GM18858 (cell line): ENCODE measurements around the gene TPPP2.

Experiments
- ATAC-seq: cut with Tn5 transposase; IDR thresholded peaks from one replicate; pipeline ENCODE4 v1.9.1; 2021; ENCODE audit not compliant: unreplicated experiment

Gene TPPP2

DNA sequence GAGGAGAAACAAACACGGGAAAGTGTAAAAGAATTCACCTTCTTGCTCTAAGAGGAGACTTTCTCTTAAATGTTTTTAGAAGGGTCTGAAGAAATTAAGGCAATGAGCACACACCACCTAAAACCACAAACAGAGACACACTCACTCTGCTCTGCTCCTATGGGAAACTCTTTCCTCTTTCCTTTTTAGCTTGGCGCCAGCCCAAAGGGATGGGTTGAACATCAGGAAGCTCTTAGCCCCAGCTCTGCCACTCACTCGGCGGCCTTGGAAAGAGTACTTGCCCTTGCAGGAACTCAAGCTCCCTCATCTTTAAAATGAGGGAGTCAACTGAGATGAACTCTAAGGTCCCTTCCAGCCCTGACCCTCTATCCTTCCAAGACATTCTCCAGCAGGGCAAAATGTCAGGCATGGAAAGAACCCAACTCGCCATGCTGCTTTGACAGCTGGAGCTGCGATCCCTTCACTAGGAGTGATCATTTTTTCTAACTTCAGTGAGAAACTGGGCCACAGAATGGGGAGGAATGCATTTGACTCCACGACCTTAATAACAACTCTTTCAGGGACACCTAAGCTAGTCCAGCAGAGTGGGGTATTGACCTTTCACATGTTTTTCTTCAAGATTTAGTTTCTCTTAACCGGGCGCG is 26.6 kb downstream of the TPPP2 start:
- no peak for ATAC-seq

DNA sequence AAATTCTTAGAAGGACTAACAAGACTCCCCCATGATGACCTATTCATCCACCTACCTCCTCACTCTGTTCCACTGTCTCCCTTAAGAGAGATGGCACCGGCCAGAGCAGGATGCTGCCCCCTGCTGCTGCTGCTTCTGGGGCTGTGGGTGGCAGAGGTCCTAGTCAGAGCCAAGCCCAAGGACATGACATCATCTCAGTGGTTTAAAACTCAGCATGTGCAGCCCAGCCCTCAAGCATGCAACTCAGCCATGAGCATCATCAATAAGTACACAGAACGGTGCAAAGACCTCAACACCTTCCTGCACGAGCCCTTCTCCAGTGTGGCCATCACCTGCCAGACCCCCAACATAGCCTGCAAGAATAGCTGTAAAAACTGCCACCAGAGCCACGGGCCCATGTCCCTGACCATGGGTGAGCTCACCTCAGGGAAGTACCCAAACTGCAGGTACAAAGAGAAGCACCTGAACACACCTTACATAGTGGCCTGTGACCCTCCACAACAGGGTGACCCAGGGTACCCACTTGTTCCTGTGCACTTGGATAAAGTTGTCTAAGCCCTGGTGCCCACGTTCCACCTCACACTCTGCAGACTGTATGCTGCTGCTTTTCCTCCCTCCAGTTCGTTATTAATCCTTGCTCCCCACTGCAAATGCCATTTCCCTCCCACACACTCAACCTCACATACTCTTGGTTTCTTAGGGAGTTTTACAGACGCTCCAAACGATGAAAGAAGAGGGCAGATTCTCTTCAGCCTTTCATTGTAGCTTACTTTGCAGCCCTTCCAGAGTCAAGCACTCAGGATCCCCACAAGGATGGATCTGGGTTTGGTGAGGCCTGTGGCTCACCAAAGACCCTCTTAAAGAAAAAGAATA is 28.0 kb downstream of the TPPP2 start, which contains the start of gene RNASE8:
RNASE8 (plus strand) TSS at position 20 of the 873 bp plus-strand sequence; CDS start at position 91, 71 bp downstream.
- ATAC-seq = no peak

DNA sequence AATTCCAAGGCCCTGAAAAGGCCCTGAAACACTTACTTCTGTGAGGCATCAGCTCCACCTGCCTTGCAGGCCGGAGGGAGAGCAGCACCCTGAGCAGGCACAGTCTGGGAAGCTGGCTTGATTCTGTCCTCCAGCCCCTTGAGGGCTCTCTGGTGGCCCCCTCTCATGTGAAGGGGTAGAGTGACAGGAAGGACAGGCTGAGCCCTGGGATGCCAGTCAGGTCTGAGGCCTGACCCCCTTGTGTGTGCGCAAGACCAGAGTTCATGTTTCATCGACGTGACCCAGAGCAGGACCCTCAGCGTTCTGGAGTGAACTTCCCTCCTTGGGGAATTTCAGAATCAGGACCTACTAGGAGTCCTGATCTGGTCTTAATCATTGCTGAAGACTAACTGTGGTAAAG is 28.9 kb downstream of the TPPP2 start:
- ATAC-seq = no peak

DNA sequence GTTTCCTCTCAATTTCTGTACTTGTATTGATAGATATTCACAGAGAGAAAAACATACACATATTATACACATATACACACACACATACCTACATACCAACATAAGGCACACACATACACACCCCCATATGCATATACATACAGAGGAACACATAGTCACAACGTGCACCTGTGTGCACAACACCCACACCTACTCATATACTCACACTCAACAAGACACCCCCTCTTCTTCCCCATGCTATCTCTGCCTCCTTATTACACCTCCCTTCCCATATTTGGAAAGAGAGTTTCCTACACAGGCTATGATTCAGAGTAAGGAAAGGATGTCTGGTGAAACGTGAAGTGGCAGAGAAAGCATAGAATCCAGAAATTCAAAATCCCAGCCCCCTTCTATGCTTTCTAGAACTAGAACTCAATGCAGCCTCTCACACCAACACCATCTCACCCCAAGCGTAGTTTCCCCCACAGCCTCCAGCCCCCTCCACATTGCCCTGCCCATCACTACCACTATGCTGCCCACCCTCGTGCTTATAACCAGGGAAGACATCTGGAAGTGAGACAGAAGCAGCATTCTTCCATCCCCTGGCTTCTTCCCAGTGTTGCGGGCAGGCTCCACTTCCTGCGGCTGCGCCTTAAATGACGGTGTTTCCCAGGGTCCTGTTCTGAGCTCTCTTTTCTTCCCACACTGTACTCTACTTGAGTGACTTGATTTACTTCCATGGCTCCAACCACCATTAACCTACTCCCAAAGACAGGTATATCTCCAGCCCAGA is 30.0 kb downstream of the TPPP2 start:
- ATAC-seq = no peak

DNA sequence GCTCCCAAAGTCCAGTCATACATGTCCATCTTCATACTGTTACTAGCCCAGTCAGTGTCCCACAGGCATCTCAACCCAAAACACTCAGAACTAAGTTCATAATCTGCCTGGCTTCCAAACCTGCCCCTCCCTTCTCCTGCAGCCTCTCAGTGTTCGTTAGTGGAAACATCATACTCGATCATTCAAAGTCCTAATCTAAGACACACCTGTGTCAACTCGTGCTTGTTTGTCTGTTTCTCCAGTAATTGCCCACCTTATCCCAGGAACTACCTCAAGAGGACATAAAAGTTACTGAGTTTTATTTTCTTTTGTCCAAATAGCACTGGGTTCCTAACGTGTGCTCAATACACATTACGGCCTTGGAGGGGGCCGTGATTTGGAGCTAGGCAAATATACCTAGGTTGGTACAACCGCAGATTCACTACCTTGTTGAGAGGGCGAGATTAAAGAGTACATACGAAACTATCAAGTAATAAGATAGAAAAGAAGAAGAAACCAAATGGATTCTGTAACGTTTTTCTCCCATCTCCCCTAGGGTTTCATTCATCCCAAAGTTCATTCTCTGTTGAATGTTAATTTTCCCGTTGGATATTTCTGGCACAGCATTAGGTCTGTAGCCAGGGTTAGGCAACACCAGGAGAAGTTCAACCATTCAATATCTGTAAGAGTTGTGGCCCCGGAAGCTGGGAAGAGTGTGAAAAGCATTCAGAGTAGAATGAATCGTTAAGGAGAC is 30.8 kb downstream of the TPPP2 start:
- ATAC-seq = no peak

DNA sequence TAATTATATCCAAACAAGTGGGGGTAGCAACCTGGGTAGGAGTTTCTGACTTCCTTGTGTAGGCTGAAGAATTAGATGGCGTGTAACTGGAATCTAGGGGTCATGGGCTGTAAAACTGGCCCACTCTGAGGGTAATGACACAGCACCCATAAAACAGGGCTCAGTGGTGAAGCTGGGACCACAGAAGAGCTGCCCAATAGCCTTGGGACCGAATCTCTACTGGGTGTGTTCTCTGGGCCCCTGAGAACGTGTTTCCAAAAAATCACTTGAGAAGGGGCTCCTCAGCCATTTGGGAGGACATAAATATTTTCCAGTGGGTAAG is 31.3 kb downstream of the TPPP2 start:
- no peak for ATAC-seq

DNA sequence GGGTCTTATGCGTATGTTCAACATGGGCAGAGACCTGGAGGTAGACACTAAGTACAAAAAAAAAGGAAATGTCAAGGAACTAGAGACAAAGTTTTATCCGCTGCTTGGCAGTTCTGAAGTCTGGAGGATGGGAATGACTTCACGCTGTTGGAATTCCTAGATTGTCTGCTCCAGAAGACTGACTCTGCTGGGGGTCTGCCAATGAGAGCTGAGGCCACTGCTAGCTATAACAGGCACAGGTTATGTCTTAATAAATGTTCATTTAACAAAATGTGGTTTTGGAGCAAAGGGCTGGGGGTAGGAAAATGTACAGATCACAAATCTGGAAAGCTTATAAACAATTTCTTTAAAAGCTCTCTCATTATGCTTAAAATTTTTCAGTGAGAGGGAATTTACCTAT is 33.5 kb downstream of the TPPP2 start:
- no peak for ATAC-seq

DNA sequence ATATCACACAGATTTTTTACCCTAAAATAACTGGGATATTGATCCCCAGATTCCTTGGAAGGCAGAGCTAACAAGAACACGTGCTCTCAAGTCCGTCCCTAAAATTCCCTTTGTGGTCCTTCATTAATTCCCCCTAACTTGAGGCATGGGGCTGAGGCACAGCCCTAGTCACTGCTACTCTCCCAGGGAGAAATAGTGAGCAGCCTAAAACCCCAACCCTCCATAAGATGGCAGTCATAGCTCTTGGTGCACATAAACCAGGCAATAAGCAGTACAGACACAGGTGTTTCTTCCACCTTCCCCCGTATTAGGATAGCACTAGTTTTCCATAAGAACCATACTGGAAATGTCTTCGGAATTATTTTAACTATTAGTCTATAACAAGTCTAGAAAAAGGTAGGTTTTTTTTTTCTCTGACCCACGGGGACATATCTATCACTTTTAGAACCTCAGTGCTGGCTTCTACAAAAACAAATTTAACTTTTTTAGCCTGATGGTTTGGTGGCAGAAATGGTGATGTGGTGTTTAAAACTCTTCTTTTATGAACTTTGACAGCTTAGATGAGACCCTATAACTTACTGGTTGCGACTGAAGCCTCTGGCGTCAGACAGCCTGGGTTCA is 37.0 kb downstream of the TPPP2 start:
- ATAC-seq = no peak

DNA sequence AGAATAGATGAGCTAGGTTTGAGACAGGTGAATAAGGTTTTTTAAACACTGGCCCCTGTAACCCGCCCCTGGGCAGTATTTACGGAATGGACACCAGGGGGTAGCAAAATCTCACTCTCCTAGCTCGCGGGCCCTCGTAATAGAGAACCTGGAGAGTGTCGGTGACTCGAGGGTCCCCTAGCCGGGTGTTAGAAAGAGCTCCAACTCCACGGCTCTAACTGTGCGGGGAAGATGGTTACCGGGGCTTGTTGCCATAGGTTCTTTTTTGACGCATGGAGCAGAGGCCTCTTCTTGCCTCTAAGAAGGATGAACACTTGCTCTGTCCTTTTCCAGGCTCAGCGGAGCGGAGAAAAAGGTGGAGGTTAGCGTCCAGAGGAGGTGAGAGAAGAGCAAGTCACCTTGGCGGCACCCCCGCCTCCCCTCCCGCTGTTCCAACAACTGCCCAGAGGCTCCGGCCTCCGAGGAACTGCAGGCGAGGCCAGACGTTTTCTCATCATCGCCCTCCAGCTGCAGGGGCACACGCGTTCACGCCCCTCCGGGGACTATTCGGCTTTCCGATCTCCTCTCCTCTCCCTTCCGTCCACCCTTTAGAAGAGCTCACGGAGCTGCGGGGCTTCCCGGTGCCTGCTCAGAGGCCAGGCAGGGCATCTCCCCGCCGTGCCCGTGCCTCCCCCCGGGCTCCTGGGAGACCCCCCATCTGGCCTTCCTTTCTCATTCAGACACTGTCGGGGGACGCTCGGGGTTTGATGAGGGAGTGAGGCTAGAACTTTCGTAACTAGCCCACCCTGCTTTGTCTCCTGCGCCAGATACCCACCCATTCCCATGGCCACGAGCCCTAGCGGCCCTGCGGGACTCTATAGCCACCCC is 38.7 kb downstream of the TPPP2 start:
- no peak for ATAC-seq

DNA sequence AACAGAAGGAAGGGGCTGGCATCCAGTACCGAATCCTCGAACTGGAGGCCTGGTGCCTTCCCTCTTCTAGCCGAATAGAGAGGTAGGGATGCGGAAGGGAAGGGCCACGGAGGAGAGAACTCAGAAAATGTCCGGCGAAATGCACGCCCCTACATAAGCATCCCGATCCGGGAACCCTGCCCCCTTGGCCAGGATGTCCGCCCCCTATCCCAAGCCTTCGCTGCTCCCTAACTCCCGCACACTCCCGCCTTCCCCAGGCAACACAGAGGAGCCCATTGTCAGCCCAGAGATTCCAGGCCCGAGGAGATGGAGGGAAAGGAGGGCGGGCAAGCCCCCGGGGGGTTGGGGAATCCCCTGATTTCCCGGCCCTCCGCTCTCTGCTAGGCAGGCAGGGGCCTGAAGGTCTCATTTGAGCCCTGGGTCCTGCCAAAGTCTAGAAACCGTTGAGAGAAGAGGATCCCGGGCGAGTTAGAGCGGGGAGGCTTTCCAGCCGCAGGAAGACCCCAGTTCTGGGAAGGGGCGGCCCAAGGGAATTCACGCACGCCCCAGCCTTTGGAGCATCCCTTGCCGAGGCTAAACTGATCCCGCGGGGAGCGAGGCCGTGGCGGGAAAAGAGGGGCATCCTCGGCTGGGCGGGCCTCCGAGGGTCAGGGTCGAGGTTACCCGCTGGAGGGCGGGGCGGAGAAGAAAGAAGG is 39.5 kb downstream of the TPPP2 start:
- ATAC-seq = no peak

DNA sequence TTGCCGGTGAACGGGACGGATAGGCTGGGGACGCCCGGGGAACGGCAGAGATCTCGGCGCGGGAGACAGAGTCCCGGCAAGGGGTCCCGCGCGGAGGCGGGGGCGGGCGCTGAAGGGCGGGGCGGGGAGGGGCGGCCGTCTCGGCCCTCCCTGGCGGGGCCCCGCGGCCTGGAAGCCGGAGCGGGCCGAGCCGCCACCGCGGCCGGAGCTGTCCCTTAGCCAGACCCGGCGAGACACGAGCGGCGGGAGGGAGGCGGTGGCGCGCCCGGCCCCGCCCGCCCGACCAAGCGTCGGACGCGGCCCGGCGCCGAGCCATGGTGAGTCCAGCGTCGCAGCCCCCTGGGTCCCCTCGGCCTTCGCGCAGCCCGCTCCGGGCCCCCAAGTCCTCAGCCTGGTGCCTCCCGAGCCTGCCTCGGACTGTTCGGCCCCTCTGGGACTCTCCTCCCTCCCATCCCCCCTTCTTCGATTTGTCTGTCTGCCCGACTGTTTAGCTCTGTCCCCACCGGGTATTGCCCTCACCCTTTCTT is 40.1 kb downstream of the TPPP2 start, which contains the start of gene ARHGEF40:
ARHGEF40 (plus strand) TSS at position 222 of the 527 bp plus-strand sequence; CDS start at position 315, 93 bp downstream.
- ATAC-seq = no peak

DNA sequence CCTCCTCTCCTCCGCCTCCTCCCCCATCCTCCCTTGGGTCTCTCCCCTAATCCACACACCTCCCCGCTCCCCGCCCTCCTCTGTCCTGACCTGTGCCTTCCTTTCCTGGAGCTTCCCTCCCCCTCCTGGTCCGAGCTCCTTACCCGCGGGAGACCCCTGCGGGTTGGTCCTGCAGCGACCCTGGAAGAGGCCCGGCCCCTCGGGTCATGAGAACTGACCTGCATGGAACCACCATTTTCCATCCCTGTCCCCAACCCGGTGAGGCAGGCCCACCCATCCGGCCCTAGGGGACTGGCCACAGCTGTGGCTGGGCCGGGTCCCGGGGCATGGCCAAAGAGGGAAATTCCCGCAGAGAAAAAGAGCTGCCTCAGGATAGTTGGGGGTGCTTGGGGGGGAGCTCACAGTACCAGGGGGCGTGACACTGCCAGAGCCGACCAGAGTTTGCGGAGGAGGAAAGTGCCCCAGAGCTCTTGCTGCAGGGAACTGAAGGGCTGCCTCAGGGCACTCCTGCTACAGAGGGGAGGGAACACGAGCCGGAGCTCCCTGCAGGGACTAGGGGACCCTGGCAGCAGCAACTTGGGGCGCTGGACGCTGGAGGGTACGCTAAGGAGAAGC is 40.7 kb downstream of the TPPP2 start:
- ATAC-seq = peak; percentile 2

DNA sequence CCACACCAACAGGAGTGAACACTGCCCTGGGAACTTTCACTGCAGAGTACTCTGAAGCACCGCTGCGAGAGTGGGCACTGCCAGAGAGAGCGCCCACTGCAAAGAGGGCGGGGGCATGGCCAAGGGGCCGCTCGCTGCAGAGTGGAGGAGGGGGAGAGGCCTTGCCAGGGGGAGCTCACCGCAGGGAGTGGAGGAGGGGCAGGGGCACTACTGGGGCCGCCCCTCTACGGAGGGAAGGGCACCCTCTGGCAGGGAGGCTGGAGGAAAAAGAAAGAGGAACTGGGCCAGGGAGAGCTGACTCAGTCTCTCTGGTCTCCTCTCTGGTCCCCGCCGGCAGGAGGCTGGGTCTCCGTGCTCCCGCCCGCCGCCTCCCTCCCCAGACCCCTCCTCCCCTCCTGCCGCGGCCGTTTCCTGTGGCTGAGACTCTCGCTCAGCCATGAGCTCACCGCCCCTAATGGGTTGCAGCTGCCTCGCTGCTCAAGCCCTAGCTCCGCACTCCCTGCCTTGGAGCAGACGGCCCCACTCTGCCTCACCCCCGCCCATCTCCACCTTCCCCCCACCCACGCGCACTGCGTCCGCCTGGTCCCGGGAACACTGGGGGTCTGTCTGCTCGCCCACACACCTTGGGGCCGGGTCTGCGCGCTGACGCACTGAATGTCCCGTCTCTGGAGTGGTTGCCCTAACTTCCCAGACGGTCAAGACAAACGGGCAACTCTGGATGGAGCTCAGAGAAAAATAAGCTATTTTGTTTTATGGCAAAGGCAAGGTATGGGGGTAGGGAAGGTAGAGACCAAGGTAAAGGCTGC is 41.4 kb downstream of the TPPP2 start:
- peak; percentile 62 for ATAC-seq

DNA sequence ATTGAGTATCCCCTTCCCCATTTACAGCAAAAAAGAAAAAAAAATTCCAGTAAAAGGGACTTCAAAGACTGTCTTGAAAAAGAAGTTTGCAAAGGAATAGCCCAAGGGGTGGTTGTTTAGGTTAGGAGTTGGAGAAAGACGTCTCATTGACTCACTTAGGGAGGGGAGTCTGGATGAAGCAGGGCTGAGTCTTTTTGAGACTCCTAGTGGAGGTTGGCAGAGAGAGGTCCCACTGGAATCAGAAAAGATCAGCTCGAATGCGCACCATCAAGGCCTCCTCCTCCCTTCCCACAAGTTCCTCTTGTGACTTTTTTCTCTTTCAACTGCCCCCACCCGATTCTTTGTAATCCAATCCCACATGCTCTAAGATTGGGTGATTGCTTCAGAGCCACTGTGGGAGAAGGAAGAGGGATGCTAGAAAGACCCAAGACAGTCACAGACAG is 42.0 kb downstream of the TPPP2 start:
- ATAC-seq = no peak

DNA sequence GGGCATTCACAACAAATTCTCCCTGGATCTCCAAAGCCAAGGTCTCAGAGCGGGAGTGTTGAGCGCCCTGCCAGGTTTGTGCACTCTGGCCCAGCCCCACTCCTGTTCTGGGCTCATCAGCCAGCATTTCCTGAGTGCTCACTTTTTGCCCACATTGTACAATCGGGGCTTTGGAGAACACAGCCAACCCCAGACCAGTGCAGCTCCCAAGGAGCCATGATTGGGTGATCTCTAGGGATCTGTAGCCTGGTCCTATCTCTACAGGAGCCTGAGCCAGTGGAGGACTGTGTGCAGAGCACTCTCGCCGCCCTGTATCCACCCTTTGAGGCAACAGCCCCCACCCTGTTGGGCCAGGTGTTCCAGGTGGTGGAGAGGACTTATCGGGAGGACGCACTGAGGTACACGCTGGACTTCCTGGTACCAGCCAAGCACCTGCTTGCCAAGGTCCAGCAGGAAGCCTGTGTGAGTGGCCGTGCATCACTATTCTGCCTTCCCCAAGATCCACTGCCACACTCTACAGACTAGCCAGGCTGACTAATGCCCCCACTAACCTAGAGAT is 42.8 kb downstream of the TPPP2 start:
- ATAC-seq = no peak

DNA sequence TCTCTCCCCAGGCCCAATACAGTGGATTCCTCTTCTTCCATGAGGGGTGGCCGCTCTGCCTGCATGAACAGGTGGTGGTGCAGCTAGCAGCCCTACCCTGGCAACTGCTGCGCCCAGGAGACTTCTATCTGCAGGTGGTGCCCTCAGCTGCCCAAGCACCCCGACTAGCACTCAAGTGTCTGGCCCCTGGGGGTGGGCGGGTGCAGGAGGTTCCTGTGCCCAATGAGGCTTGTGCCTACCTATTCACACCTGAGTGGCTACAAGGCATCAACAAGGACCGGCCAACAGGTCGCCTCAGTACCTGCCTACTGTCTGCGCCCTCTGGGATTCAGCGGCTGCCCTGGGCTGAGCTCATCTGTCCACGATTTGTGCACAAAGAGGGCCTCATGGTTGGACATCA is 43.9 kb downstream of the TPPP2 start:
- no peak for ATAC-seq
